Measurements from ENCODE around the gene BRAT1. TPM values are rescaled to one million over a fixed set of nuclear protein-coding genes. Genes with fewer than 3 reads are reported as not detected.

Gene BRAT1
- total and polyA plus RNA-seq, 3 experiments from 2014 or later, result 35.0 to 41.9 (median 38.8) TPM

DNA sequence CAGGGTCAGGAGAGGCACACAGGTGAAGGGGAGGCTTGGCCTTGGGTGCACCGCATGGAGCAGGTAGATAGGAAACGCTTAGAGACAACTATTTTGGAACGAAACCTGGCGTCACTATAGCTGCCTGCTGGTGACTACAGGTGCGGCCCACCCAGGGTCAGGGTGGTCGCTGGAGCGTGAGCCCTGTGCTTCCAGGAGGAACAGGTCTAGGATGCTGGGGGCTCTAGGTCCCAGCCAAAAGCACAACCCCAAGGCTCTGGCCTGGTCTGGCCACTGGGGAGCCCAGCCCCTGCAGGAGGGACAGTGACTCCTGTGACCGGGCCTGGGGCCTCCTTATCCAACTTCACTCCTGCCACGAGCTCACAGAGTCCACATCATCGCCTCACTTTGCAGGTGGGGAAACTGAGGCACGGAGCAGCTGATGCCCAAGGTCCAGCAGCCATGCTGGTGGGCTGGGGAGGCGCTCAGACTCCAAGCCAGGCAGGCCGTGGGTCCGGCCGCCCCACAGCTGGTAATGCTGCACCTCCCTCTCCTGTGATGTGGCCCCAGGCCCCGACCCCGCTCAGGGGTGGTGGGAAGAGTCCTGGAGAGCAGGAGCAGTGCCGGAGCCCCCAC is 26.7 kb downstream of the BRAT1 start:
- peaks cover 15% of the 10 kb centered on the region for H3K36me3 ChIP-seq (ENCODE audit: insufficient read depth, low read length)
- no peaks in the 10 kb centered on the region for H3K9me3 Mint-ChIP-seq
- H3K27me3 Mint-ChIP-seq, result no peaks in the 10 kb centered on the region
- no peaks in the 10 kb centered on the region for H3K27me3 ChIP-seq (ENCODE audit: insufficient read depth, low read length, poor library complexity, severe bottlenecking)
- peaks cover 28 to 70% (median 36%) of the 10 kb centered on the region in 3 donors for H3K4me1 Mint-ChIP-seq
- ChIA-PET POLR2A (interaction anchor here (1.1 to 3.9 kb wide), 3 partner anchors 17 to 171 kb away, joined by 3 to 27 read pairs (median 4); no protein-coding TSS in a partner anchor), CTCF (interaction anchor here (0.8 to 2.2 kb wide), 6 partner anchors 11 to 181 kb away, joined by 3 to 10 read pairs (median 5); no protein-coding TSS in a partner anchor)
- peak in 2 of 5 donors; percentile 0 to 33 for DNase-seq
- H3K4me1 ChIP-seq (ENCODE audit: insufficient read depth, low read length), result peaks cover 76% of the 10 kb centered on the region
- peak overlapping the region; percentile 16 to 88 (median 80) for H3K4me3 Mint-ChIP-seq
- peak overlapping the region; percentile 38 for H3K27ac ChIP-seq (ENCODE audit: low read depth, low read length)
- H3K9me3 ChIP-seq (ENCODE audit: low read length), result no peaks in the 10 kb centered on the region
- peaks cover 0 to 34% (median 0%) of the 10 kb centered on the region in 3 donors for H3K36me3 Mint-ChIP-seq
- peak overlapping the region; percentile 25 for H3K4me3 ChIP-seq (ENCODE audit: low read length)
- H3K27ac Mint-ChIP-seq, result peak overlapping the region; percentile 89 to 99 (median 94)

- H3K9me3 Mint-ChIP-seq, result no peaks in the 10 kb centered on the region
- no peaks in the 10 kb centered on the region for H3K27me3 Mint-ChIP-seq
- Histone ChIP-seq H3K27me3 (ENCODE audit: insufficient read depth, low read length, poor library complexity, severe bottlenecking) (no peaks in the 10 kb centered on the region), H3K9me3 (ENCODE audit: low read length) (no peaks in the 10 kb centered on the region), H3K4me3 (ENCODE audit: low read length) (peak overlapping the region; percentile 25), H3K27ac (ENCODE audit: low read depth, low read length) (peak overlapping the region; percentile 38), H3K4me1 (ENCODE audit: insufficient read depth, low read length) (peaks cover 84% of the 10 kb centered on the region), H3K36me3 (ENCODE audit: insufficient read depth, low read length) (peaks cover 15% of the 10 kb centered on the region)
- POLR2A ChIA-PET, result interaction anchor here (0.6 to 3.9 kb wide), 5 partner anchors 17 to 782 kb away, joined by 3 to 27 read pairs (median 4); no protein-coding TSS in a partner anchor
- H3K36me3 Mint-ChIP-seq, result peaks cover 0 to 38% (median 0%) of the 10 kb centered on the region in 3 donors
- H3K4me1 Mint-ChIP-seq, result peaks cover 32 to 75% (median 41%) of the 10 kb centered on the region in 3 donors
- H3K4me3 Mint-ChIP-seq, result peak overlapping the region; percentile 43 to 88 (median 74)
- CTCF ChIA-PET, result interaction anchor here (0.8 to 2.2 kb wide), 4 partner anchors 17 to 182 kb away, joined by 3 to 10 read pairs (median 5); no protein-coding TSS in a partner anchor
- DNase-seq, result peak in 2 of 5 donors; percentile 39 to 77
- H3K27ac Mint-ChIP-seq, result peak overlapping the region; percentile 81 to 99 (median 94)
Measured at GRCh38 chr7:2527505-2528467, 27.5 kb downstream of the BRAT1 start.

GRCh38 chr7:2526659-2527504 is 28.4 kb downstream of the BRAT1 start:
- DNase-seq, result peak in 1 of 5 donors; percentile 45
- no peaks in the 10 kb centered on the region for H3K27me3 ChIP-seq (ENCODE audit: insufficient read depth, low read length, poor library complexity, severe bottlenecking)
- Mint-ChIP-seq H3K4me1 (peaks cover 40 to 80% (median 47%) of the 10 kb centered on the region in 3 donors), H3K36me3 (peaks cover 0 to 46% (median 0%) of the 10 kb centered on the region in 3 donors), H3K9me3 (no peaks in the 10 kb centered on the region), H3K4me3 (peak overlapping the region in 6 of 7 donors; percentile 43 to 88 (median 77)), H3K27ac (peak overlapping the region in 3 of 8 donors; percentile 66 to 99 (median 93)), H3K27me3 (peaks cover 0 to 1% of the 10 kb centered on the region in 2 donors)
- H3K4me3 ChIP-seq (ENCODE audit: low read length), result no peak overlapping the region
- ChIA-PET CTCF (interaction anchor here (0.7 to 2.2 kb wide), 4 partner anchors 16 to 183 kb away, joined by 3 to 10 read pairs (median 6); no protein-coding TSS in a partner anchor), POLR2A (interaction anchor here (0.9 to 3.9 kb wide), 3 partner anchors 16 to 172 kb away, joined by 3 to 27 read pairs (median 4); no protein-coding TSS in a partner anchor)
- H3K27ac ChIP-seq (ENCODE audit: low read depth, low read length), result no peak overlapping the region
- no peaks in the 10 kb centered on the region for H3K9me3 ChIP-seq (ENCODE audit: low read length)
- peaks cover 93% of the 10 kb centered on the region for H3K4me1 ChIP-seq (ENCODE audit: insufficient read depth, low read length)
- H3K36me3 ChIP-seq (ENCODE audit: insufficient read depth, low read length), result peaks cover 15% of the 10 kb centered on the region

DNA sequence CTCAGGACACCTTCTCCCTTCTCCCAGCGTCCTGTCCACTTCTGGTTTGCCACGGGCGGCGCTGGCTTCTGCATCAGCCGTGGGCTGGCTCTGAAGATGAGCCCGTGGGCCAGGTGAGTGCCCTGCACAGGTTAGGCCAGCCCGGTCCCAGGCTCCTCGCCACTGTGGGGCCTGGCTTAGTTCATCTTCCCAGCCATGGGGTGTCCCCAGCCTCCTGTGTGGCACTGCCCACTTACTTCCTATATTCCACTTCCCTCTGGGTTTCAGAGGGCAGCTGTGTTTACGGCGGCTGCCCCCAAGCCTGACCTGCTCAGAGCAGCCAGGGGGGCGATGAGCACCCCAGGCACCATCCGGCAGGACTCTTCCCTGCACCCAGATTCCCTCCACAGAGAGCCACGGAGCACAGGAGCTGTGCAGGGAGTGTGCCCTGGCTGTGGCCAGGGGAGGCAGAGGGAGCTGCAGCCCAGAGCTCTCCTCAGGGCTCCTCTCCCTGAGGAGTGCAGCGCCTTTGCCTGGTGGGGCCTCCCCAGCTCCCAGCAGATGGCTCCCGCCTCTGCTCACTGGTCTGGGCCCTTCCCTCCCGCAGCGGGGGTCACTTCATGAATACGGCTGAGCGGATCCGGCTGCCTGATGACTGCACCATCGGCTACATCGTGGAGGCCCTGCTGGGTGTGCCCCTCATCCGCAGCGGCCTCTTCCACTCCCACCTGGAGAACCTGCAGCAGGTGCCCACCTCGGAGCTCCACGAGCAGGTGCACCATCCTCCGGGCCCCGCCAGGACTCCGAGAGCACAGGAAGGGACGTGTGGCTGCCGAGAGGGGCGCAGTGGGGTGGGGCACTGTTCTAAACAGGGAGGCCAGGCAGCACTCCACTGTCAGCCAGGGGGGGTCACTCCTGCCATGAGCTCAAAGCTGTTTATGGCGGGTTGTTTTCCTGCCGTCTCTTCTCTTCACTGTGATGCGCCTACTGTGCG is 29.4 kb downstream of the BRAT1 start:
- Histone ChIP-seq H3K36me3 (ENCODE audit: insufficient read depth, low read length) (peaks cover 15% of the 10 kb centered on the region), H3K4me3 (ENCODE audit: low read length) (no peak overlapping the region), H3K4me1 (ENCODE audit: insufficient read depth, low read length) (peaks cover 95% of the 10 kb centered on the region), H3K27ac (ENCODE audit: low read depth, low read length) (no peak overlapping the region), H3K9me3 (ENCODE audit: low read length) (no peaks in the 10 kb centered on the region), H3K27me3 (ENCODE audit: insufficient read depth, low read length, poor library complexity, severe bottlenecking) (no peaks in the 10 kb centered on the region)
- H3K27me3 Mint-ChIP-seq, result peaks cover 0 to 1% of the 10 kb centered on the region in 2 donors
- H3K36me3 Mint-ChIP-seq, result peaks cover 0 to 51% (median 0%) of the 10 kb centered on the region in 3 donors
- DNase-seq, result no peak
- peak overlapping the region in 4 of 7 donors; percentile 28 to 81 (median 52) for H3K4me3 Mint-ChIP-seq
- no peaks in the 10 kb centered on the region for H3K9me3 Mint-ChIP-seq
- peak overlapping the region in 5 of 8 donors; percentile 10 to 99 (median 68) for H3K27ac Mint-ChIP-seq
- peaks cover 40 to 79% (median 47%) of the 10 kb centered on the region in 3 donors for H3K4me1 Mint-ChIP-seq
- CTCF ChIA-PET, result interaction anchor here (0.7 to 1.7 kb wide), 2 partner anchors 15 to 184 kb away, joined by 3 to 4 read pairs; no protein-coding TSS in a partner anchor
- POLR2A ChIA-PET, result no interaction called here

GRCh38 chr7:2524808-2525657 is 30.3 kb downstream of the BRAT1 start:
- POLR2A ChIA-PET, result interaction anchor here (0.6 kb wide), 1 partner anchor 10 kb away, joined by 3 read pairs; no protein-coding TSS in a partner anchor
- DNase-seq, result no peak
- peaks cover 15% of the 10 kb centered on the region for H3K36me3 ChIP-seq (ENCODE audit: insufficient read depth, low read length)

More at GRCh38 chr7:2524808-2525657, 30.3 kb downstream of the BRAT1 start:
- H3K4me1 Mint-ChIP-seq, result peaks cover 34 to 75% (median 42%) of the 10 kb centered on the region in 3 donors
- Histone ChIP-seq H3K9me3 (ENCODE audit: low read length) (no peaks in the 10 kb centered on the region), H3K4me3 (ENCODE audit: low read length) (no peak overlapping the region), H3K27ac (ENCODE audit: low read depth, low read length) (no peak overlapping the region), H3K4me1 (ENCODE audit: insufficient read depth, low read length) (peaks cover 86% of the 10 kb centered on the region), H3K27me3 (ENCODE audit: insufficient read depth, low read length, poor library complexity, severe bottlenecking) (no peaks in the 10 kb centered on the region)
- peaks cover 0 to 59% (median 0%) of the 10 kb centered on the region in 3 donors for H3K36me3 Mint-ChIP-seq
- H3K4me3 Mint-ChIP-seq, result no peak overlapping the region
- H3K27me3 Mint-ChIP-seq, result peaks cover 0 to 1% of the 10 kb centered on the region in 2 donors
- no peaks in the 10 kb centered on the region for H3K9me3 Mint-ChIP-seq
- CTCF ChIA-PET, result no interaction called here
- H3K27ac Mint-ChIP-seq, result no peak overlapping the region
